PFSK-1 (cell line): ENCODE results near the gene PXT1.

Experiments
- FOXP2 ChIP-seq: optimal IDR thresholded peaks from 2 replicates; pipeline ENCODE3; 2011; ENCODE audit warnings: borderline replicate concordance, control low read depth, inconsistent platforms; ENCODE audit not compliant: insufficient read depth; ENCODE audit errors: extremely low read length, extremely low read depth
- POLR2AphosphoS5 ChIP-seq: IDR thresholded peaks from 2 replicates; pipeline ENCODE4 v1.6.1; 2012; ENCODE audit warnings: low read depth, mild to moderate bottlenecking, control low read depth, low read length, moderate library complexity
- SIN3A ChIP-seq: IDR thresholded peaks from 2 replicates; pipeline ENCODE4 v1.6.1; 2012; ENCODE audit warnings: mild to moderate bottlenecking, low read length, moderate library complexity, borderline replicate concordance; ENCODE audit not compliant: insufficient read depth
- TAF1 ChIP-seq: IDR thresholded peaks from 2 replicates; pipeline ENCODE4 v1.6.1; 2012; ENCODE audit warnings: low read length, control low read depth, borderline replicate concordance; ENCODE audit not compliant: insufficient read depth
- TF ChIP-seq, protein P1 (sequence below), 2 experiments: IDR thresholded peaks; 2 replicates each; pipeline versions ENCODE4 v1.6.1 to v1.8.0; 2011 to 2012; ENCODE audit warnings: low read depth in 2 of 2, low read length in 2 of 2, control low read depth in 1 of 2, inconsistent platforms in 1 of 2, mild to moderate bottlenecking in 1 of 2, moderate library complexity in 1 of 2; ENCODE audit not compliant: insufficient read depth in 1 of 2

Gene PXT1

DNA sequence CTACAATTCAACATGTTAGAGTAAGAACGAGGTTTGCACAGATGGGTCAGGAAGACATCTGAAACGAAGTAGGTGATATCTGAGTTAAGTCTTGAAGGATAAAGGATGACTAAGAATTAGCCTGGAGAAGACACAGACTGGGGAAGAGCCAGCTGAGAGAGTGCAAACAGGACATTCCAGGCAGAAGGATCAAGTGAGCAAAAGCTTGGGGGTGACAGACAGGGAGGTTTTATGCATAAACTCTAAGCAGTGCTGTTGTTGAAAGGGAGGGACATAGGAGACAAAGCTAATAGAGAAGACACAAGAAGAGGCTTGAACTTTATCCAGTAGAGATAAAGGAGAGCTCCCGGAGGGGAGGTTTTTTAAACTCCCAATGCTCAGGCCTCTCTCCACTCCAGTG lies 40.2 kb downstream of the PXT1 start:
- TF ChIP-seq SIN3A (no peak), POLR2AphosphoS5 (no peak), FOXP2 (no peak), TAF1 (no peak)
- TF ChIP-seq, protein P1, sequence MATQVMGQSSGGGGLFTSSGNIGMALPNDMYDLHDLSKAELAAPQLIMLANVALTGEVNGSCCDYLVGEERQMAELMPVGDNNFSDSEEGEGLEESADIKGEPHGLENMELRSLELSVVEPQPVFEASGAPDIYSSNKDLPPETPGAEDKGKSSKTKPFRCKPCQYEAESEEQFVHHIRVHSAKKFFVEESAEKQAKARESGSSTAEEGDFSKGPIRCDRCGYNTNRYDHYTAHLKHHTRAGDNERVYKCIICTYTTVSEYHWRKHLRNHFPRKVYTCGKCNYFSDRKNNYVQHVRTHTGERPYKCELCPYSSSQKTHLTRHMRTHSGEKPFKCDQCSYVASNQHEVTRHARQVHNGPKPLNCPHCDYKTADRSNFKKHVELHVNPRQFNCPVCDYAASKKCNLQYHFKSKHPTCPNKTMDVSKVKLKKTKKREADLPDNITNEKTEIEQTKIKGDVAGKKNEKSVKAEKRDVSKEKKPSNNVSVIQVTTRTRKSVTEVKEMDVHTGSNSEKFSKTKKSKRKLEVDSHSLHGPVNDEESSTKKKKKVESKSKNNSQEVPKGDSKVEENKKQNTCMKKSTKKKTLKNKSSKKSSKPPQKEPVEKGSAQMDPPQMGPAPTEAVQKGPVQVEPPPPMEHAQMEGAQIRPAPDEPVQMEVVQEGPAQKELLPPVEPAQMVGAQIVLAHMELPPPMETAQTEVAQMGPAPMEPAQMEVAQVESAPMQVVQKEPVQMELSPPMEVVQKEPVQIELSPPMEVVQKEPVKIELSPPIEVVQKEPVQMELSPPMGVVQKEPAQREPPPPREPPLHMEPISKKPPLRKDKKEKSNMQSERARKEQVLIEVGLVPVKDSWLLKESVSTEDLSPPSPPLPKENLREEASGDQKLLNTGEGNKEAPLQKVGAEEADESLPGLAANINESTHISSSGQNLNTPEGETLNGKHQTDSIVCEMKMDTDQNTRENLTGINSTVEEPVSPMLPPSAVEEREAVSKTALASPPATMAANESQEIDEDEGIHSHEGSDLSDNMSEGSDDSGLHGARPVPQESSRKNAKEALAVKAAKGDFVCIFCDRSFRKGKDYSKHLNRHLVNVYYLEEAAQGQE (IDR thresholded peaks at IDR 0.05; ENCODE audit: insufficient read depth in 1 of 2, low read depth in 2 of 2, low read length in 2 of 2), result no peak

DNA sequence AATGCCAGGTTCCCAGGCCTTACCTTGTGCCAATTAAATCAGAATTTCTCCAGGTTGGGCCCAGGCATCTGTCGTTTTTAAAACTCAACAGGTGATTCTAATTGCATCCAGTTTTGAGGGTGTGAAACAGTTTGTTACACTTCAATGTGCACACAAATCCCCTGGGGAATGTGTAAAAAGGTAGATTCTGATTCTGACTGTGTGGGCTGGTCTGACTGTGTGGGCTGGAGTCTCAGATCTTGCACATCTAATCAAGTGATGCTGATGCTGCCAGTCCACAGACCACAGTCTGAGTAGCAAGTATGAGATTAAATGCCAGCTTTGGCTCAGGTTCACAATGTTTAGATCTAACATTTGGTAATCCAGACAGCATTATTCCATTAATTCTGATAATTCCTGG lies 42.7 kb downstream of the PXT1 start:
- no peak for TF ChIP-seq POLR2AphosphoS5
- TF ChIP-seq FOXP2, result no peak
- TF ChIP-seq, protein P1 (IDR thresholded peaks at IDR 0.05; ENCODE audit: insufficient read depth in 1 of 2, low read depth in 2 of 2, low read length in 2 of 2), result no peak
- TF ChIP-seq SIN3A, result no peak
- no peak for TF ChIP-seq TAF1

GRCh38 chr6:36392621-36393020 lies 50.0 kb downstream of the PXT1 start:
- TF ChIP-seq FOXP2 (no peak), TAF1 (no peak), SIN3A (no peak), POLR2AphosphoS5 (no peak)
- TF ChIP-seq, protein P1 (IDR thresholded peaks at IDR 0.05; ENCODE audit: insufficient read depth in 1 of 2, low read depth in 2 of 2, low read length in 2 of 2), result no peak

- no peak for TF ChIP-seq SIN3A
- no peak for TF ChIP-seq TAF1
- no peak for TF ChIP-seq POLR2AphosphoS5
- TF ChIP-seq FOXP2, result no peak
- TF ChIP-seq, protein P1 (IDR thresholded peaks at IDR 0.05; ENCODE audit: insufficient read depth in 1 of 2, low read depth in 2 of 2, low read length in 2 of 2), result no peak
Observed at GRCh38 chr6:36389353-36389752, 53.3 kb downstream of the PXT1 start.
